GM21423 (cell line): ENCODE measurements around the gene CHIC2.
"Not testable (repeated sequence)": the region's sequence is repeated elsewhere in the genome, so short reads cannot be mapped to it uniquely, and the experiment has no call there.

Source experiments
- ATAC-seq: cut with Tn5 transposase; IDR thresholded peaks from one replicate; pipeline ENCODE4 v1.9.1; 2021; ENCODE audit warnings: mild to moderate bottlenecking, moderate library complexity; ENCODE audit not compliant: unreplicated experiment

The CHIC2 gene

DNA sequence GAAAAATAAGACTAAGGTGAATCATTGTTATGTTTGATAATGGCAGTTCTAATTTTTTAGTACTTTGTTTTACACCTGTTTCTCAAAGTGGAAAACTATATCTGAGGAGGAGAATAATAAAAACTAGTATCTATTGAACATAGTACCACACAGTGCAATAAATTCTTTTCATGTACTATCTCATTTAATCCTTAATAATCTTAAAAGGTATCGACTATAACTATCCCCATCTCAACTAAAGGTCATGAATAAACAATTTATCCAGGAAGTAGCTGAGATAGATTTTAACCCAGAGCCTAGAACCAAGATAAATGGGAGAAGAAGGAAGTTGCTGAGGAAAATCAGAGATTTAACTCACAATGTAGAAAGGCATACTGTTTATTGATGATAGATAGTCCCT is 2.5 kb downstream of the CHIC2 start:
- ATAC-seq: no peak

DNA sequence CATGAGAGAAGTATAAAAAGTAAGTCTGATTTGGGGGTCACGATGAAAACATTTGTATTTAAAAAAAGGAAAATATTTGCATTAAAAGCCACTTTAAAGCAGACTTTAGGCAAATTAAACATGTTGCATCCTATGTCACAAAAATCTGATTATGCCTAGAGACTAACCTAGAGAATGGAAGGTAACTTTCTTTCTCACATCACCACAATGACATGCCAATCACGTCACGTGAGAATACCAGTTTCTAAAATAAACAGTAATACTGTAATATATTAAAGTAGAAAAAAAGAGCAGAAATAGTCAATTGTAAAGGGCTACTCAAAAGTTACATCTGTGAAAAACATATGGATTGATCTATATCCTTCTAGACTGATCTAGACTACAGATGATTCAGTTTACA is 3.3 kb downstream of the CHIC2 start:
- ATAC-seq: no peak

DNA sequence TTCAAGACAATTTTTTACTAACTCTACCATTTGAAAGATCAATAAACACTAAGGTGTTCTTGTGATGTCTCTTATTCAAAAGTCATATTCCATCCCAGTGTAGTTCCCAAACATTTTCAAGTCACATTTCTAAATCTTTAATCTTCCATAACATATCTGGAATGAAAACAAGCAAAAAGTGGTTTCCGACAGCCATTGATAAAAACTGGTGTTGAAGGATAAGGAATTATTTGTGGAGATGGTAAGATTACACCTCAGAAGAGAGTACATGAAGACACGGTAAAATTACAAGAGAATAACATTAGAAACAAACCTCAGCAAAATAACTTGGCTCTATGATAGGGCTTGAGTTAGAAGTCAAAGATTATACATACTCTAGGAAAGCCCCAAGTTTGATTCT is 4.3 kb downstream of the CHIC2 start:
- ATAC-seq: no peak

DNA sequence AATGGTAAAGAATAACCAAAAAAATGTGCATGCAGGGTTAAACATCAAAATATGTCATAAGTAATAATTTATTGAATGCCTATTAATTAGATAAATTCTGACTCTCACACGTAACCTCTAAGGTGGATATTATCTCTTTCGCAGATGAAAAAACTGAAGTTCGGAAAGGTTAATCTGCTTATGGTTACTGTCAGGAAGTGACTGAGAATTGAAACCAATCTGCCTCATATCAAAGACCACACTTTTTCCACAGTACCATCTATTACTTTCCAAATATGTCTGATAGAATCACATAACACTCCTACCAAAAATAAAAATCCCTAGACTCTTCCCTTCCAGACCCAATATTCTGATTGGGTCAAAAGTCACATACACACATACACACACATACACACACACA is 6.2 kb downstream of the CHIC2 start:
- no peak for ATAC-seq

DNA sequence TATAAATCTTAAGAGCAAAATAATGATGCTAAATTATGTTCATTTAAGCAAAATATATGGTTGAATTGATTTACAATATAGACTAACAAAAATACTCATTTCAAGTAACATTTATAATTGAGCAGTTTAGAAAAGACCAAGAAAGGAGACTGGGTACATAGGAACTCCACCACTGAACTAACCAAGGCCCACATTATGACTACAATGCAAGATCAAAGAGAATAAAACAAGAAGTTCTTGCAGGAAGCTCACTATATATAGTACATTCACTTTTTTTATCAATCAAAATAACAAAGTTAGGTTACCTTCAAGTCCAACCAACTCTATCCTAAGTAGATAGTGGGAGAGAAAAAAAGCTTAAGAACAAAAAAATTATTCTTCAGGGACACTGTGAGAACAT is 8.0 kb downstream of the CHIC2 start:
- no peak for ATAC-seq

DNA sequence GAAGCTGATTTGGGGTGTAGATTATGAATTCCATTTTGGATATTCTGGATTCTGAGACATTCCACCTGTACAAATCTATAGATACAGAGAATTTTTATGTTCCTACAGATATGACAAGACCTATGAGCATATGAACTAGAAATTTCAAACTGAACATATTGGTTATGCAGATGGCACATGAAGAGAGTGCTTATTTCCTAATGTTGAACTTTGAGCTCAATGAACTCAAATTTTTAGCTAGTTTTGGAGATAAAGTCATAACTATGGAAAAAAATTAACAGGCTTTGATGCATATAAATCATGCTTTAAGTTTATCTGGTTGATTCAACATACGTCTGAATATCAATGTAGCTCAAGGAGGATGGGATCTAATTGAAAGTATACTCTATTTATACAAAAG is 8.9 kb downstream of the CHIC2 start:
- no peak for ATAC-seq

GRCh38 chr4:54054501-54054900 is 9.9 kb downstream of the CHIC2 start:
- ATAC-seq: no peak

GRCh38 chr4:54053322-54053721 is 11.1 kb downstream of the CHIC2 start:
- ATAC-seq: not testable (repeated sequence)

- ATAC-seq: no peak
These were observed 14.0 kb downstream of the CHIC2 start for GRCh38 chr4:54050214-54050904.

GRCh38 chr4:54043630-54044029 is 20.8 kb downstream of the CHIC2 start:
- not testable (repeated sequence) for ATAC-seq

GRCh38 chr4:54041933-54042332 is 22.5 kb downstream of the CHIC2 start:
- ATAC-seq: no peak

DNA sequence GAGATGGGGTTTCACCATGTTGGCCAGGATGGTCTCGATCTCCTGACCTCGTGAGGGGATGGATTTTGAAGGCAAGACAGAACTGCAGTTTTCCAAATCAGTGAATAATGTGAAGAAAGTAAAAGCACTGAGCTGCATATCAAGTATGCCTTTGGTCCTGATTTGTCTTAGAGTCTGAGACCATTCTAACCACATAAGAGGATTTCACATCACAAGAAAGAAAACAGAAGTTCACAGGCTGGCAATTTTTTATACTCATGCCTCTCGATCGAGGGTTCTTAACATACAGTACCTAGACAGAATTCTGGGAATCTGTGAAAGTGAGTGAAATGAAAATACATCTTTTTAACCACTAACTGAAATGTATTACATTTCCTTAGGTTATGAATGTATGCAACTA is 23.3 kb downstream of the CHIC2 start:
- no peak for ATAC-seq

- no peak for ATAC-seq
These were observed 26.3 kb downstream of the CHIC2 start for GRCh38 chr4:54038056-54038455.

DNA sequence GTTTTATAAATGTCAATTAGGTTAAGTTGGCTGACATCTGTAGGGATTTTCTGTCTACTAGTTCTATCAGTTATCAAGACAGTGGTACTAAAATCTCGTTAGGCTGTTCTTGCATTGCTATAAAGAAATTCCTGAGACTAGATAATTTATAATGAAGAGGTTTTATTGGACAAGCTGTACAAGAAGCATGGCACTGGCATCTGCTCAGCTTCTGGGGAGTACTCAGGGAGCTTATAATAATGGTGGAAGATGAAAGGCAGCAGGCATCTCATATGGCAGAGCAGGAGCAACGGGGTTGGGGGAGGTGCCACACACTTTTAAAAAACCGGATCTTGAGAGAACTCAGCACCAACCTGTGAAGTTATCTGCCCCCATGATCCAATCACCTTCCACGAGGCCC is 28.2 kb downstream of the CHIC2 start:
- ATAC-seq: no peak

DNA sequence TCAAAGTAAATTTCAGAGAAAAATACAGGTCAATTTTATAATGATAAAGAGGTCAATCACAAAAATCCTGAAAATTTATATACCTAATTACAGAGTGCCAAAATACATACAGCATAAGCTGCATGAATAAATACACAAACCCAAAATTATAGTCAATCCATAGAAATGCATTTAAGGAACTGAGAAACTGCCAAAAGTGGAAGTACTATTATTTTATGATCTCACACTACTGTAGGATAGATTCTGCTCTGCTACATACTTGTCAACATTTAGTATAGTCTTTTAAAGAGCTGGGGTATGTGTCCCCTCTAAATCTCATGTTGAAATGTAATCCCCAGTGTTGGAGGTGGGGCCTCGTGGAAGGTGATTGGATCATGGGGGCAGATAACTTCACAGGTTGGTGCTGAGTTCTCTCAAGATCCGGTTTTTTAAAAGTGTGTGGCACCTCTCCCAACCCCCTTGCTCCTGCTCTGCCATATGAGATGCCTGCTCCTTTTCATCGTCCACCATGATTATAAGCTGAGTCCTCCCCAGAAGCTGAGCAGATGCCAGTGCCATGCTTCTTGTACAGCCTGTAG is 31.8 kb downstream of the CHIC2 start:
- ATAC-seq: no peak

- no peak for ATAC-seq
These were observed 37.1 kb downstream of the CHIC2 start for GRCh38 chr4:54027311-54027710.

DNA sequence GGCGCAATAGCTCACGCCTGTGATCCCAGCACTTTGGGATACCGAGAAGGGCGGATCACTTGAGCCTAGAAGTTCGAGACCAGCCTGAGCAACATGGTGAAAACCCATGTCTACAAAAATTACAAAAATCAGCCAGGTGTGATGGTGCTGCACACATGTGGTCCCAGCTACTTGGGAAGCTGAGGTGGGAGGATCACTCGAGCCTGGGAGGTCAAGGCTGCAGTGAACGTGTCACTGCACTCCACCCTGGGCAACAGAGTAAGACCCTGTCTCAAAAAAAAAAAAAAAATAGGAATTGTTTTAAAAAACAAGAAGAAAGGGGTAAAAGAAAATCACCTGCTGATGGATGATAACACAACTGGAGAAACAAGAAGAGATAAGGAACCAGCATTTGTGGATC is 38.8 kb downstream of the CHIC2 start:
- no peak for ATAC-seq

DNA sequence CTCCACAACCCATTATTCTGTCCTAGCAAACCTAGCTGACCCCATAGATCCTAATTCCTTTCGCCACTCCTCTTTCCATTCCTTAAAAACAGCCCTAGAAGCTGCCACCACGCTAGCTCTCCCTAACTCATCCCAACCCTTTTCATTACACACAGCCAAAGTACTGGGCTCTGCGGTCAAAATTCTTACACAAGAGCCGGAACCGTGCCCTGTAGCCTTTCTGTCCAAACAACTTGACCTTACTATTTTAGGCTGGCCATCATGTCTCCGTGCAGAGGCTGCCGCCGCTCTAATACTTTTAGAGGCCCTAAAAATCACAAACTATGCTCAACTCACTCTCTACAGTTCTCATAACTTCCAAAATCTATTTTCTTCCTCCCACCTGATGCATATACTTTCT is 41.4 kb downstream of the CHIC2 start:
- ATAC-seq: not testable (repeated sequence)

GRCh38 chr4:54017974-54018373 is 46.4 kb downstream of the CHIC2 start:
- no peak for ATAC-seq

DNA sequence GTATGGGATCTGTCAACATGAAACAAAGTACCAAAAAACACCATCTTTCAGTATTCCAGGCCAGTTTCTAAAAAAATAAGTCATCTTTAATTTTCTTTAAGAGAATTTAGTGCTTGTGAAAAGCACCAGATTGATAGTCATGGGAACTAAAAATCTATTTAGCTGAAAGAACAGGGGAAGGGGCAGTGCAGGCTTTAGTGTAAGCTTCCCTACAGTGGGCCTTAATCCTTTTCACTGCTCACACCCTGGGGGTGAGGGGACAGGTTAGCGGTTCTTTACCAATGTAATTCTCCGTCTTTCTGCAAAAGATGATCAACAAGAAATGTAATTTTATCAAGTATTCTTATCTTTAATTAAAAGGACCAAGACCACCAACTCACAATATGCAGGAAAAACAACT is 47.1 kb downstream of the CHIC2 start:
- no peak for ATAC-seq

GRCh38 chr4:54016504-54016903 is 47.9 kb downstream of the CHIC2 start:
- ATAC-seq: no peak

GRCh38 chr4:54015423-54016030 is 48.9 kb downstream of the CHIC2 start:
- no peak for ATAC-seq
